Measurements from ENCODE around the gene PDE3B.

Gene PDE3B

DNA sequence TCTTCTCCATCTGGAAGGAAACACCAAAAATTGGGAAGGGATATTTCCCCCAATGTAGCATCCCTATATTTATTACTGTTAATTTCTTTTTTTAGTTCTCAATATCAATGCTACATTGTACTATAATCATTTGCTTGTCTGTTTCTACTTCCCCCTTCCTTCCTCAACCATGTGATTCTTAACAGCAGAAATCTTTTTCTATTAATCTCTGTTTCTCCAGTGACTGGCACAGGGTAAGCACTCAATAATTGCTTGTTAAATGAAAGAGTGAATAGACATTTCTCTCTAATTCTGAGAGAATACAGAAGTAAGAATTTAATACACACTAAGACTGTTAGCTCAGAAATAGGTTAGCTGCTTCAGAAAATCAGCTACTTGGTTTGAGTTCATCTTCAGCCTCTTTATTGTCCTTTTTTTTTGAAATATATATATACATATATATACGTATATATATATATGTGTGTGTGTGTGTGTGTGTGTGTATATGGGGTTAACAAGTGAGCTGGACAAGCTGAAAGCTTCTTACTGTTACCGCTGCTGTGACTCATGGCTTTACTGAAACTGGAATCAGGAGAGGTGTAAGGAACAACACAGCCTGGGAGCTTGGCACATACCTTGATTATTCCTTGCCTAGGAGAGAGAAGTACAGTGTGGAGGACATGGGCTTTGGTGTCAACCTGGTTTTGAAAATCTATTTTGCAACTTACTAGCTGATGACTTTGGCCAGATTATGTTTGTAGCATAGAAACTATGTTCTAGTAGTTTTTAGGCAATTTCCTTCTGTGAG is 26.2 kb upstream of the PDE3B start:
- POLR2A ChIA-PET = no interaction called here

DNA sequence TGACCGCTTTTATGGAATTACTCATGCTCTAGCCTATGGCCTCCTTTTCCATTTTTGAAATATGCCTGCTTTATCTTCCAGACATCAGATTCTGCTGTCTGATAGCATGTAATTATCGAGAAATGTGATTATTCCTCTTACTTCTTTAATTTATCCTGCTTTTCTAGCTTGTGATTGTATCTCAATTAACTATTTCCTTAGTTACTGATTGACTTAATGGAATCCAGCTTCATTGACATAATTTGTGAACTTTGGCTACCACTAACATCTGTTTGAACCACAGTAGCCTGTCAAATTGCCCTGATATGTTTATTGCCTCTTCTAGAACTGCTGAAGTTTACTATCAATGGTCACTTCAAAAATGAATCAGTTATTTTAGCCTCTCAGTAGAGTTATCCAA is 25.5 kb upstream of the PDE3B start:
- ChIA-PET POLR2A (no interaction called here), CTCF (no interaction called here)
- DNase-seq (ENCODE audit: low read depth, low spot score) = no peak

More for the DNA sequence above, 26.2 kb upstream of the PDE3B start:
- TF ChIP-seq, protein P1, sequence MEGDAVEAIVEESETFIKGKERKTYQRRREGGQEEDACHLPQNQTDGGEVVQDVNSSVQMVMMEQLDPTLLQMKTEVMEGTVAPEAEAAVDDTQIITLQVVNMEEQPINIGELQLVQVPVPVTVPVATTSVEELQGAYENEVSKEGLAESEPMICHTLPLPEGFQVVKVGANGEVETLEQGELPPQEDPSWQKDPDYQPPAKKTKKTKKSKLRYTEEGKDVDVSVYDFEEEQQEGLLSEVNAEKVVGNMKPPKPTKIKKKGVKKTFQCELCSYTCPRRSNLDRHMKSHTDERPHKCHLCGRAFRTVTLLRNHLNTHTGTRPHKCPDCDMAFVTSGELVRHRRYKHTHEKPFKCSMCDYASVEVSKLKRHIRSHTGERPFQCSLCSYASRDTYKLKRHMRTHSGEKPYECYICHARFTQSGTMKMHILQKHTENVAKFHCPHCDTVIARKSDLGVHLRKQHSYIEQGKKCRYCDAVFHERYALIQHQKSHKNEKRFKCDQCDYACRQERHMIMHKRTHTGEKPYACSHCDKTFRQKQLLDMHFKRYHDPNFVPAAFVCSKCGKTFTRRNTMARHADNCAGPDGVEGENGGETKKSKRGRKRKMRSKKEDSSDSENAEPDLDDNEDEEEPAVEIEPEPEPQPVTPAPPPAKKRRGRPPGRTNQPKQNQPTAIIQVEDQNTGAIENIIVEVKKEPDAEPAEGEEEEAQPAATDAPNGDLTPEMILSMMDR (IDR thresholded peaks at IDR 0.05; ENCODE audit: insufficient read depth, low read length, missing control alignments) = no peak
- H3K4me3 ChIP-seq (ENCODE audit: low read depth, low read length) = no peak overlapping the region
- CTCF ChIA-PET = no interaction called here
- no peak for DNase-seq (ENCODE audit: low read depth, low spot score)

DNA sequence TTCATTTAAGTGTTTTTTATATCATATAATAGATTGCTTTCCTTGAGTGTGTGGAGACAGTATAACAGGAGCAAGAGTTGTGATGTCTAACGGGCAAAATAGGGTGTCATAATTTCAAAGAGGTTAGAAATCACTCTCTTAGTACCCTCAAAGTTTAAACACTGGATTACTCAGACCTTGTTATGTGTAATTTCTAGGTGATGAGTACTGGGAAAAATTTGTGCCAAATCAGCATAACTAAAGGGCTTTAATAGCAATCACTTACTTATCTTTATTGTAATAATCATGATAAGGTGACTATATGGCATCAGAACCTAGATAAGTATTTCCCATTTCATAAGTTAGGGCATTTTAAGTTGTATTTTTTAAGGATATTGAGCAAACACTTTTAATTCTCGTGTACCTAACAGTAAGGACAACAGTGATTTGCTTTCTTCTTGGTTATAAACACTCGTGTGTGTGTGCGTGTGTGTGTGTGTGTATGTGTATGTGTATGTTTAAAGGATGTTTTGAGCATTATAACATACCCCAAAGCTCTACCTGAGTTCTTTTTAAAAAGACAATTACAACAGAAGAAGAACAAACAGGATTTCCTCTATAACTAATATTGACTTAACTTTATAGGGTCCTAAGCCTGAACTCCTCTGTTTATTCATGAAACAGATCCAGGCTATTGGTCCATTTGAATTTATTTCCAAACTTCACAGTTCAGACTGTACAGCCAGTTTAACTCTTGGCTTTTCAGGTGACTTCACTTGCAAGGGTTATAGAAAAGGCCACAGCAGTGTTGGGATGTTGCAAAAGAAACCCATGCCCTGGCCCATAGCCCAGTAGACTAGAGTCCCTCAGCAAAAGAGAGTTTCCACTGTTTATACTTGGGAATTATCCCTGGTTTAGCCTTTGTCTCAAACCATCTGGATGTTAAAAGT is 23.7 kb upstream of the PDE3B start:
- ChIA-PET CTCF (no interaction called here), POLR2A (no interaction called here)
- DNase-seq (ENCODE audit: low read depth, low spot score) = no peak
- TF ChIP-seq, protein P1 (IDR thresholded peaks at IDR 0.05; ENCODE audit: insufficient read depth, low read length, missing control alignments) = no peak
- H3K4me3 ChIP-seq (ENCODE audit: low read depth, low read length) = no peak overlapping the region

More for the DNA sequence above, 25.5 kb upstream of the PDE3B start:
- H3K4me3 ChIP-seq (ENCODE audit: low read depth, low read length) = no peak overlapping the region
- TF ChIP-seq, protein P1 (IDR thresholded peaks at IDR 0.05; ENCODE audit: insufficient read depth, low read length, missing control alignments) = no peak

DNA sequence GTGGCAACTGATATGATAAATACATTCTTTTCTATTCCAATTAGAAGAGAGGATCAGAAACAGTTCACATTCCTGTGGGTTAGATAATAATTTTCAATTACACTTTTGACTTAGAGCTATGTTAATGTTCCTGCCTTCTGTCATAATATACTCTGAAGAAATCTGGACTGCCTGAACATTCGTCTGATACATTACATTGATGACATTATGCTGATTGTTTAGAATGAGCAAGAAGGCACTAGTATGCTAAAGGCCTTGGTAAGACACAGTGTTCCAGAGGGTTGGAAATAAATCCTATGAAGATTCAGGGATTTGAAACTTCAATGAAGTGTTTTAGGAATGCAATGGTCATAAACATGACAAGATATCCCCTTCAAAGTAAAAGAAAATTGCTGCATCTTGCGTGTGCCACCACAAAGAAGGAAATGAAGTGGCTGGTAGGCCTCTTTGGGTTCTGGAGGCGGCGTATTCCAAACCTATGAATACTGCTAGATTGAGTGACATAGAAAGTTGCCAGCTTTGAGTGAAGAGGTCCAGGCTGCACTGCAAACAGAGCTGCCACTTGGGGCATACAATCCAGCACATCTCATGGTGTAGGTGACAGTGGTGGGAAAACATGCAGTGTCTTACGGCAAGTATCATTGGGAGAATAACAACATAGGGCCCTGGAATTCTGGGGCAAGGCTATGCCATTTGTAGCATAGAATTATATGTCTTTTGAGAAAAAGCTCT is 21.2 kb upstream of the PDE3B start:
- DNase-seq (ENCODE audit: low read depth, low spot score) = no peak
- ChIA-PET POLR2A (no interaction called here), CTCF (interaction anchor here (0.7 kb wide), 1 partner anchor 286 kb away, joined by 3 read pairs; no protein-coding TSS in a partner anchor)
- TF ChIP-seq, protein P1 (IDR thresholded peaks at IDR 0.05; ENCODE audit: insufficient read depth, low read length, missing control alignments) = no peak
- H3K4me3 ChIP-seq (ENCODE audit: low read depth, low read length) = no peak overlapping the region

DNA sequence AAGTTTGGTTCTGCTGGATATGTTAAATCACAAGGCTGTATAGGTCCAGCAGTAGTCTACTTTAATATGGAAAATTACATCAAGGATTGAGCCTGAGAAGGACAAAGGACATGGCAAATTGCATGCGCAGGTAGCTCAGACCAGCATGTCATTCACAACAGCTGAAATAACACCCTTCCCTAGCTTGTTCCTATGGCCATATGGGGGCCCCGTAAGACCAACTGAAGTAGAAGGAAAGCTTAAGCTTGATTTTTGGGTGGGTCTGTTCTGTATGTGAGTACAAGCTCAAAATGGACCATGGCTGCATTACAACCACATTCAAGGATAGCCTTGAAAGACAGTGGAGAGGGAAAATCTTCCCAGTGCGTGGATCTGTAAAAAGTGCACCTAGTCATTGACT is 20.6 kb upstream of the PDE3B start:
- ChIA-PET CTCF (interaction anchor here (0.7 kb wide), 1 partner anchor 285 kb away, joined by 3 read pairs; no protein-coding TSS in a partner anchor), POLR2A (no interaction called here)
- TF ChIP-seq, protein P1 (IDR thresholded peaks at IDR 0.05; ENCODE audit: insufficient read depth, low read length, missing control alignments) = no peak
- no peak for DNase-seq (ENCODE audit: low read depth, low spot score)
- no peak overlapping the region for H3K4me3 ChIP-seq (ENCODE audit: low read depth, low read length)

All from AG04449 (cell line).